BE2C (cell line): Measurements from ENCODE around the gene CIZ1.

ENCODE experiments used
- DNase-seq: peaks from one replicate; pipeline ENCODE4 v3.0.0-alpha.2; 2020
- H3K27me3 ChIP-seq: fragments of 250-450 bp; sonication (Bioruptor Pico); 2 replicates; pipeline ENCODE4 v1.5.1; 2020; ENCODE audit warnings: mild to moderate bottlenecking
- H3K36me3 ChIP-seq: fragments of 250-450 bp; sonication (Bioruptor Pico); 2 replicates; pipeline ENCODE4 v1.5.1; 2020; ENCODE audit warnings: mild to moderate bottlenecking
- H3K4me1 ChIP-seq: fragments of 250-450 bp; sonication (Bioruptor Pico); 2 replicates; pipeline ENCODE4 v1.5.1; 2020
- H3K4me3 ChIP-seq: 2 replicates; pipeline ENCODE4 v1.5.1; 2011; ENCODE audit warnings: low read depth, low read length
- H3K9me3 ChIP-seq: fragments of 250-450 bp; sonication (Bioruptor Pico); 2 replicates; pipeline ENCODE4 v1.5.1; 2020
- TF ChIP-seq, protein P1 (sequence below): IDR thresholded peaks from 2 replicates; pipeline ENCODE4 v1.5.1; 2012; ENCODE audit warnings: mild to moderate bottlenecking, low read depth, low read length

CIZ1 gene

GRCh38 chr9:128161215-128161902, 30.0 kb downstream of the CIZ1 start:
- no peaks in the 10 kb centered on the region for H3K27me3 ChIP-seq
- no peak for DNase-seq
- TF ChIP-seq, protein P1, sequence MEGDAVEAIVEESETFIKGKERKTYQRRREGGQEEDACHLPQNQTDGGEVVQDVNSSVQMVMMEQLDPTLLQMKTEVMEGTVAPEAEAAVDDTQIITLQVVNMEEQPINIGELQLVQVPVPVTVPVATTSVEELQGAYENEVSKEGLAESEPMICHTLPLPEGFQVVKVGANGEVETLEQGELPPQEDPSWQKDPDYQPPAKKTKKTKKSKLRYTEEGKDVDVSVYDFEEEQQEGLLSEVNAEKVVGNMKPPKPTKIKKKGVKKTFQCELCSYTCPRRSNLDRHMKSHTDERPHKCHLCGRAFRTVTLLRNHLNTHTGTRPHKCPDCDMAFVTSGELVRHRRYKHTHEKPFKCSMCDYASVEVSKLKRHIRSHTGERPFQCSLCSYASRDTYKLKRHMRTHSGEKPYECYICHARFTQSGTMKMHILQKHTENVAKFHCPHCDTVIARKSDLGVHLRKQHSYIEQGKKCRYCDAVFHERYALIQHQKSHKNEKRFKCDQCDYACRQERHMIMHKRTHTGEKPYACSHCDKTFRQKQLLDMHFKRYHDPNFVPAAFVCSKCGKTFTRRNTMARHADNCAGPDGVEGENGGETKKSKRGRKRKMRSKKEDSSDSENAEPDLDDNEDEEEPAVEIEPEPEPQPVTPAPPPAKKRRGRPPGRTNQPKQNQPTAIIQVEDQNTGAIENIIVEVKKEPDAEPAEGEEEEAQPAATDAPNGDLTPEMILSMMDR = no peak
- H3K9me3 ChIP-seq = no peaks in the 10 kb centered on the region
- peak overlapping the region; percentile 89; the same call in 1 of the 2 replicates for H3K4me3 ChIP-seq
- peaks cover 33% of the 10 kb centered on the region for H3K36me3 ChIP-seq
- H3K4me1 ChIP-seq = peaks cover 5% of the 10 kb centered on the region

DNA sequence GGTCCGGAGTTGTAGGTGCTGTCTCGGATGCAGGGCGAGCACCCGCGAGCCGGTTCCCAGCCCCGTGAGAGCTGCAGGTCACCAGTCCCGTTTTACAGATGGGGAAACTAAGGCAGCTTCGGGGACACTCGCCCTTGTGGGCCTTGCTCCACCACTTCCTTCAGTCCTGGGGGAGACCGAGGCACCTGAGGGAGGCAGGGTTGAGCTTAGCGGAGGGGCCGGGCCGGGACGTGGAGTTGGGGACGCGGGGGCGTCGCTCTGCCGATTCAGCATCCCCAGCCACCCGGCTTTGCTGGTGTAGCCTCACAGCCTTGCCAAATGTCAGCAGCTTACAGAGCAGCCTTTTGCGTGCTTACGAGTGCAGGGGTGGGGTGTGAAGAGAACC, 30.8 kb downstream of the CIZ1 start:
- H3K9me3 ChIP-seq = no peaks in the 10 kb centered on the region
- H3K36me3 ChIP-seq = peaks cover 28% of the 10 kb centered on the region
- DNase-seq = no peak

DNA sequence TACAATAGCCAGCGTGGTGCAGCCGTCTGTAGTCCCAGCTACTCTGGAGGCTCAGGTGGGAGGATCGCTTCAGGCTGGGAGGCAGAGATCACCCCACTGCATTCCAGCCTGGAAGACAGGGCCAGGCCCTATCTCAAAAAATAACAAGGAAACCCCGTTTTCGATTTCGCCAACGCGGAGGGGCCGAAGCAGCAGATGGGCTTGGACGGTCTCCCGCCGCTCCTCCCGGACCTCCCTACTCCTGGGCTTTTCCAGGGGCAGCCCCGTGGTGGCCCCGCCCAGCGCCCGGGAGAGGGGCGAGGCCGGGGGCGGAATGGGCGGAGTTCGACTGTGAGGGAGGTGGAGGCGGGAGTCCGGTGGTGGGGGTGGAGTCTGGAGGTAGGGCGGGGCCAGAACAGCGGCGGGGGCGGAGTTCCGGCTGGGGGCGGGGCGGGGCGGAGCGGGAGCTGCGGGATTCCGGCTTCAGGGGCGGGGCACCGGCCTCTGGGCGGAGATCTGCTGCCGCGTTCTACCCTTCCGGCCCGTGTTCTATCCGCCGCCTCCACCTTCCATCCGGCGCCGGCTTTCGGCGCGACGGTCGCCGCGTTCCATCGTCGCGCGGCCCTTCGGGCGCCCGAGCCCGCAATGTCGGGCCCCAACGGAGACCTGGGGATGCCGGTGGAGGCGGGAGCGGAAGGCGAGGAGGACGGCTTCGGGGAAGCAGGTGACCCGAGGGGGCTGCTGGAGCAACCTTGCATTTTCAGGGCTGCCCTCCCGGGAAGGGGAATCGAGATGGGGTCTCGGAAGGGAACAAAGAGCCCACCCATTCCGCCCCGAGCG, 31.4 kb downstream of the CIZ1 start, which contains the start of gene BBLN:
Gene BBLN, plus strand, starts transcription at position 482 of the 819 bp plus-strand sequence. Its CDS starts 143 bp downstream, at position 625.
- H3K36me3 ChIP-seq = peaks cover 27% of the 10 kb centered on the region
- TF ChIP-seq, protein P1 = no peak
- peaks cover 5% of the 10 kb centered on the region for H3K4me1 ChIP-seq
- peak; percentile 99 for DNase-seq
- H3K27me3 ChIP-seq = no peaks in the 10 kb centered on the region
- no peaks in the 10 kb centered on the region for H3K9me3 ChIP-seq
- H3K4me3 ChIP-seq = peak within 1 kb of the TSS; percentile 89

More for the DNA sequence above, 30.8 kb downstream of the CIZ1 start:
- TF ChIP-seq, protein P1 = no peak
- Histone ChIP-seq H3K27me3 (no peaks in the 10 kb centered on the region), H3K4me3 (peak overlapping the region; percentile 89), H3K4me1 (peaks cover 5% of the 10 kb centered on the region)

- Histone ChIP-seq H3K4me3 (peak overlapping the region; percentile 60), H3K27me3 (no peaks in the 10 kb centered on the region), H3K4me1 (peaks cover 5% of the 10 kb centered on the region), H3K9me3 (no peaks in the 10 kb centered on the region), H3K36me3 (peaks cover 22% of the 10 kb centered on the region)
- no peak for DNase-seq
- TF ChIP-seq, protein P1 = no peak
Measured at GRCh38 chr9:128159522-128159783, 31.9 kb downstream of the CIZ1 start.

DNA sequence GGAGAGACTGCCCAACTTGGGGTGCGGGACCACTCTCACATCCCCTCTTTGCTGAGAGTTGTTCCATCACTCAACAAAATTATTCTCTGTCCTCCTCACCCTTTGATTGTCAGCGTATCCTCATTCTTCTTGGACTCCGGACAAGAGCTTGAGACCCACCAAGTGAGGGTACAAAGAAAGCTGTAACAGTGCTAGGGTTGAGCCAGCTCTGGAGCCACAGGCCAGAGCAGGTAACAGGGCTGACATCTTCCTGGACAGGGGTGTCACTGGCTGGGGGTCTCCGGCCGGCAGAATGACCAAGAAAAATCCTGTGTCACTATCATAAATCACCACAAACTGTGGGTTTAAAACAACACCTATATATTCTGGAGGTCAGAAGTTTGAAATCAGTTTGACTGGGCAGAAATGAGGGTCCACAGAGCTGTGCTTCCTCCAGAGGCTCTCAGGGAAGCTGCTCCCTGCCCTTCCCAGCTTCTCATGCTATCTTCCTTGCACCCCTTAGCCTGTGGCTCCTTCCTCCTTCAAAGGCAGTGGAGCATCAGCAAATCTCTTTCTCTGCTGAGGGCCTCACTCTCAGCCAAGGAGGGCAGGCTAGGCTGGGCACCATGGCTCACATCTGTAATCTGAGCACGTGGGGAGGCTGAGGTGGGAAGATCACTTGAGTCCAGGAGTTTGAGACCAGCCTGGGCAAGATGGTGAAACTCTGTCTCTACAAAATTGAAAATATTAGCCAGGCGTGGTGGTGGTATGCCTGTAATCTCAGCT, 35.5 kb downstream of the CIZ1 start:
- Histone ChIP-seq H3K36me3 (no peaks in the 10 kb centered on the region), H3K4me1 (peaks cover 5% of the 10 kb centered on the region), H3K4me3 (no peak overlapping the region), H3K27me3 (no peaks in the 10 kb centered on the region), H3K9me3 (no peaks in the 10 kb centered on the region)
- TF ChIP-seq, protein P1 = no peak
- no peak for DNase-seq
